NCI-H748 (cell line): ENCODE results near the gene UBE2L5.
"Not testable (repeated sequence)": the region's sequence is repeated elsewhere in the genome, so short reads cannot be mapped to it uniquely, and the experiment has no call there.

ENCODE experiments used
- DNase-seq: peaks from one replicate; lab custom pipeline; 2025; ENCODE audit not compliant: unreplicated experiment; lab: John Stamatoyannopoulos, UW

The UBE2L5 gene

DNA sequence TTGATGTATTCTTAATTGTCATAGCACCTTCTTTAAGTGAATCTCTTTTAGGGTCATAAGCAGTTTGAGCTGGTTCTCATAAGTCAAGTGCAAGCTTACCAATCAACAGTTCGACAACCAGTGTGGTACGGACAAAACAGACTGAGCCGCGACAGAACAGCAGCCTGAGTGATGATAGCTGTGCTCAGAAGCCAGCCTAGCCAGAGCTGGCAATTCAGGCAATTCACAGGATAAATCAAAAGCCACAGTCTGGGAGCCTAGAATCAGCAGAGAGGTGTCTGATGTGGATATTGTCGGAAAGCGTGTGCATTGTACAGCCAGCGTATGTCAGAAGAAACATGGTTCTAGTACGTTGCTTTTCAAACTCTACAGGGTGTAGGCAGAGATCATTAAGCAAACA is 14.9 kb downstream of the UBE2L5 start:
- DNase-seq: no peak

DNA sequence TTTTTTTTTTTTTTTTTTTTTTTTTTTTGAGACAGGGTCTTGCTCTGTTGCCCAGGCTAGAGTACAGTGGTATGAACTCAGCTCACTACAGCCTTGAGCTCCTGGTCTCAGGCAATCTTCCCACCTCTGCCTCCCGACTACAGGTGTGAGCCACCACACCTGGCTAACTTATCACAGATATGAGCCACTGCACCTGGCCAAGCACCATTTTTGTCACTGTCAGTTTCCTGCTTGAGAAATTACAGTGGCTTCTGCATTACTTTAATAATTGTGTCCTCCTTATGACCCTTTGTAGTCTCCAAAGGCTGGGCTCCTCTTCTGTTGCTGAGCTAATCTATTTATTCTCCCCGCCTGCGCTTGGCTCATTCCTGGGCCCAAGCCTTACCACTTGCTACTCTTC is 16.0 kb downstream of the UBE2L5 start:
- no peak for DNase-seq

DNA sequence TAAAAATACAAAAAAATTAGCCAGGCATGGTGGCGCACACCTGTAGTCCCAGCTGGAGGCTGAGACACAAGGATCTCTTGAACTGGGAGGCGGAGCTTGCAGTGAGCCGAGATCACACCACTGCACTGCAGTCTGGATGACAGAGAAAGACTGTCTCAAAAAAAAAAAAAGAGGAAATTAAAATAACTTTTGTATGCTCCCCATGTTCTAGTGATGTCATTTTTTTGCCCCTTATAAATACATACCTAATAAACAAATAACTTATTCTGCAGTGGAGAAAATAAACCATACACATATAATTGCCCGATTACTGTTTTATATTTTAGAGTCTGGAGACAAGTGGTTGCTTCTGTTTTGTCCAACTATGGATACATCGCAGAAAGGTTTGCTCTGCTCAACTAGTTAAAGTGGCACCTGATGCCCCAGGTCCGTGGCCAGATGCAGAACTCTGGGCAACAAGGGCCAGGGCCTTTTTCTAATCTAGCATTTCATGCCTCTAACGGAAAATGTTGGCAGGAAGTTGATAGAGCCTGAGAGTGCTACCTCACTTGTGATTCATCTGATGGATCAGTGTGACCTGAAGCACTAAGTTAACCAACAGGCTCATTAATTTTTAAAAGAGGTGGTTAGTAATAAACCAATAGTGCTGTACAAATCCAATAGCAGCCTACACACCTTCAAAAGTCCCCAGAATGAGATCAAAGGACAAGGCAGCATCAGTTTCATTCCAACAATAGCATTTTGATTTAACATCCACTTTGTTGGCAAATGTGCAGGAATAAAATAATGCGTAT is 18.8 kb downstream of the UBE2L5 start:
- DNase-seq: no peak

DNA sequence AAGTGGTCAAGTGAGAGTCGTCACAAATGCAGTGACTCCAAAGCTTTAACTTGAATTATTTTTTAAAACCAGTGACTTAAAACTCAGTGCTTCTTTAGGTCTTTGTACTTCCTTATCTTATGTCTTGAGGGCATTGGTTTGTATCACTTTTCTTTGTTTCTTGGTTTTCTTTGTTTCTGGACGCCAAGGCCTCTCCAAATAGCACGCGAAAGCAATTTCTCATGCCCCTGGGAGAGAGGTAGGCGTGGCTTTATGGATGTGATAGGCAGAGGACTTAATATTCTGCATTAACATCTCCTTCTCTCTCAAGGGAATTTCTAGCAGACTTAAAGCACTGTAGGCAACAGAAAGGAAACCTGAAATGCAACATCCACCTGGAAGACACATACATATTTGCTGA is 20.6 kb downstream of the UBE2L5 start:
- DNase-seq: no peak

DNA sequence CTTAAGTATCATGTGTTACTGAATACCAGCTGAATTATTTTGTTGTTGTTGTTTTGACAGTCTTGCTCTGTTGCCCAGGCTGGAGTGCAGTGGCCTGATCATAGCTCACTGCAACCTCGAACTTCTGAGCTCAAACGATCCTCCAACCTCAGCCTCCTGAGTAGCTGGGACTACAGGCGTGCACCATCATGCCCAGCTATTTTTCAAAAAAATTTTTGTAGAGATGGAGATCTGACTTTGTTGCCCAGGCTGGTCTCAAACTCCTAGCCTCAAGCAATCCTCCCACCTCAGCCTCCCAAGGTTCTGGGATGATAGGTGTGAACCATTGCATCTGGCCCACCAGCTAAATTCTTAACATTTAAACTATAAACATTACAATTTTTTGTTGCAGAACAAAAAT is 21.2 kb downstream of the UBE2L5 start:
- not testable (repeated sequence) for DNase-seq

DNA sequence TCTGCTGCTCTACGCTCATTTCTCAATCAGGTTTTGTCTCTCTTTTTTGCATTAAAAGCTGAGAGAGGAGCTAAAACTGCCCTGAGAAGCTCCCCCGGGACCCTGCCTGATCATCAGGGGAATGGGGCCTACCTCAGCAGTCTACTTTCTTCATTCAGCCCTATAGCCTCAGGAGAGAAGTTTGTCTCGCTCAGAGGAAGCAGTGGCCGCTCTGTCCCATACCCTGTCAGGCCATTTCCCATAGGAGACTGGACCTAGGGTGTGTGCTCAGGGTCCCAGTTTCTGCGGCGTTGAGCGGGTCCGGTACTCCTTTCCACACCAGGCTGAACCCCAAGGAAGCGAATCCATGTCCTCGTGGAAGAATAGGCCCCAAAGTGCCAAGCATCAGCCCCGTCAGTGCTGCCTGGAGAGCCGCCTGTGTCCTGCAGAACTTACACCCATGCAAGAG is 21.7 kb downstream of the UBE2L5 start:
- no peak for DNase-seq

DNA sequence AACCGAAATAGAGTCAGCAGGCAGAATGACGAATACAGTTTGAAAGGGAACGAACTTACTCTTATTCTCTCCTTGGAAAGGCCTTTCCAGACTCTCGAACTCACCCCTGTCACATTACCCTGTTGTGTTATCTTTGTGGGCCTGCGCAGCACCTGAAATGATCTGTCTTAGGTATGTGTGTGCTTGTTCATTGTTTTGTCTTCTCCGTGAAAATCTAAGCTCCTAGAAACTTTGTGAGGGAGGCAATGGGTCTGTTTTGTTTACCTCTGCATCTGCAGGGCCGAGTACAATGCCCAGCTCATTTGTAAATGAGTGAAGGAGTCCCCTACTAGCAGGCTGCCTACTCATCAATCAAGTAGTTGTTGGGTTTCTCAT is 23.8 kb downstream of the UBE2L5 start:
- DNase-seq: no peak

DNA sequence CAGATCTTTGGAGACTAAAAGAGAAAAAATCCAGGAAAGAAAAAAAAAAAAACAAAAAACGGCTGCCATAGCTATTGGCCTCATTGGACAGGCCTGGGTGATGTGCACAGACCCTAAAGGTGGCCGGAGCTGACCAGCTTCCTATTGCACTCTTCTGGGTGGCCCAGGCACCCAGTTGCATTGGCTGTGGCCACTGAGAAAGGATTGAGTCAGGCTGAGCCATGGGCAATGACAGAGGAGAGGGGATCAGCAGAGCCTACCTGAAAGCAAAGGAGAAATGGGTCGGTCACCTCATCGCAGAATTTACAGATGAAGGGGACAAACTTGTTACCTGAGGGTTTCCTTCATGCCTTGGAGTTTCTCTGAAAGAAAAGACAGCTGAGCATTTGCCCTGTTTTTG is 26.1 kb downstream of the UBE2L5 start:
- DNase-seq: no peak

DNA sequence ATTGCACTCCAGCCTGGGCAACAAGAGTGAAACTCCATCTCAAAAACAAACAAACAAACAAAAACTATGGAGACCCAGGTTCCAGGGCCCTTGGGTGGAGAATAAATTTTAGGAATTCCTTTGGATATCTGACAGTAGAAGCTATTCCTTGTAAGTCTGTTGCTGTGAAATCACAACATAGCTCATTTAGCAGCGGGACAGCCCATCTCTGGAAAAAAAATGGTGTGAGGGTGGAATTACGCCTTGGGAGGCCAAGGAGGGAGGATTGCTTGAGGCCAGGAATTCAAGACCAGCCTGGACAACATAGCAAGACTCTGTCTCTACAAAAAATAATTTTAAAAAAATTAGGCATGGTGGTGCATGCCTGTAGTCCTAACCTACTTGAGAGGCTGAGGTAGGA is 27.8 kb downstream of the UBE2L5 start:
- DNase-seq: no peak

DNA sequence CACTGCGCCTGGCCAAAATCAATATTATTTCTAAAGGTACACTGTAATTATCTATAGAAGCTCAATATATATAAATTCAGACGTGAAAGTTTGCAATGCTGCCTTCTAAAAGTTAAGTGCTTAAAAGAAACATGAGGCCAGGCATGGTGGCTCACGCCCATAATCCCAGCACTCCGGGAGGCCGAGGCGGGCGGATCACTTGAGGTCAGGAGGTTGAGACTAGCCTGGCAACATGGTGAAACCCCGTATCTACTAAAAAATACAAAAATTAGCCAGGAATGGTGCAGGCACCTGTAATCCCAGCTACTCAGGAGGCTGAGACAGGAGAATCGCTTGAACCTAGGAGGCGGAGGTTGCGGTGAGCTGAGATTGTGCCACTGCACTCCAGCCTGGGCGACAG is 29.2 kb downstream of the UBE2L5 start:
- DNase-seq: not testable (repeated sequence)

DNA sequence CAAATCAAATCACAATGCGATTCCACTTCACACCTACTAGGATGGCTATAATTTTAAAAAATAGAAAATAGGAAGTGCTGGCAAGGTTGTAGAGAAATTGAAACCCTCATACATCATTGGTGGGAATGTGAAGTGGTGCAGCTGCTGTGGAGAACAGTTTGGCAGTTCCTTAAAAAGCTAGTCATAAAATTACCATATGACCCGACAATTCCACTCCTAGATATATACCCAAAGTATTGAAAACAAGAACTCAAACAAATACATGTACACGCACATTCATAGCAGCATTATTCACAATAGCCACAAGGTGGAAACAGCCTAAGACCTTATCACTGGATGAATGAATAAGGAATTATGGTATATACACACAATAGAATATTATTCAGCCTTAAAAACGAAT is 31.4 kb downstream of the UBE2L5 start:
- no peak for DNase-seq

DNA sequence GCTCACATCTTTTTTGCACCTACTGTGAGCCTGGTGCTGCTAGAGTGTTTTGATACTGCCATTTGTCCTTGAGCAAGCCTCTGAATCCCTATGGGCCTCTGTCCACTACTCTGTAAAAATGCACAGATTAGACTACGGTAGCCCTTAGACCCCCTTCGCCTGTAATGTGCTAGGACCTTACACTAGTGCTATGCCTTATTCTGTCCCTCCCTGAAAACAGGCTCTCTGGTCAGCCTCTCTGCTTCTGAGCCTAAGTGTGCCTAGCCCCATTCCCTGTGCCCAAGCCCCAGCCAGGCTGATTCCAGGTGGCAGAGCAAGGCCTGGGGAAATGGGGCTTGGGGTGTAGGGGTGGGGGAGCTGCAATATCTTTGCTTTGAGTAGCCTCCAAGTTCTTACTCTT is 32.7 kb downstream of the UBE2L5 start:
- DNase-seq: no peak

DNA sequence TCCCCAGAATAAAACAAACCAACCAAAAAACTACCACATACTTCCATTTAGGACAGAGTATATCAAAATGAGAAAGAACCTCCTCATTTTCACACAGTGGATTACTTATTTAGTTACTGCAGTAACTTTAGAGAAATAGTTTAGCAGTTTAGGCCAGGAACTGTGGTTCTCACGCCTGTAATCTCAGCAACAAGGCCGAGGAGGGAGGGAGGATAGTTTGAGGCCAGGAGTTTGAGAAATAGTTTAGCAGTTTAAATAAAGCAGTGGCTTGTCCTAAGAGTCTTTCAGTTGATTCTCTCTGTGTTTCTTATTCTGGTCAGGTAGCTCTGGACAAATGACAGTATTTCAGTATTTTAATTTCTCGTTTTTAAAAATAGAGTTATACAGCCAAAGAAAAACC is 34.0 kb downstream of the UBE2L5 start:
- no peak for DNase-seq

DNA sequence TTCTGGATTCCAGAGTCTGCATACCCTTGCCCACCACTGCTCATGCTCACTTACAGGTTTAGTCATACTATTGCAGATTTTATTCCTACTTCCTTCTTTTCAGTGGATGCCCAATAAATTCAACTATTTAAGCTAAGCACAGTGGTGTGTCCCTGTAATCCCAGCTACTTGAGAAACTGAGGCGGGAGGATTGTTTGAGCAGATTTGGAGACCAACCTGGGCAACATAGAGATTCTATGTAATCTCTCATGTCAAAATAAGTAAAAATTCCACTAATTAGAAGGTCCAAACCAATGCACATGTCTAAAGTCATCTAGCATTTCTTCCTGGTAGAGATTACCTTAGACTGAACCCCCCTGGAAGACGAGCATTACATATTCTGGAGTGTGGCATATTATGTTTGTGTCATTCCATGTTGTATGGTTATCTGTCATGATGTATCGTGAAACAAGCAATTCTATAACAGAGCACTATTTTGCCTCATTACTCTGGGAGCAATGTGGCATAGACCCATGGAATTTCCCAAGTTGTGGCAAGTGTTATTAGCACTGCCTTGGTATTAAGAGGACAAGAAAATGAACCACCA is 35.1 kb downstream of the UBE2L5 start:
- no peak for DNase-seq

DNA sequence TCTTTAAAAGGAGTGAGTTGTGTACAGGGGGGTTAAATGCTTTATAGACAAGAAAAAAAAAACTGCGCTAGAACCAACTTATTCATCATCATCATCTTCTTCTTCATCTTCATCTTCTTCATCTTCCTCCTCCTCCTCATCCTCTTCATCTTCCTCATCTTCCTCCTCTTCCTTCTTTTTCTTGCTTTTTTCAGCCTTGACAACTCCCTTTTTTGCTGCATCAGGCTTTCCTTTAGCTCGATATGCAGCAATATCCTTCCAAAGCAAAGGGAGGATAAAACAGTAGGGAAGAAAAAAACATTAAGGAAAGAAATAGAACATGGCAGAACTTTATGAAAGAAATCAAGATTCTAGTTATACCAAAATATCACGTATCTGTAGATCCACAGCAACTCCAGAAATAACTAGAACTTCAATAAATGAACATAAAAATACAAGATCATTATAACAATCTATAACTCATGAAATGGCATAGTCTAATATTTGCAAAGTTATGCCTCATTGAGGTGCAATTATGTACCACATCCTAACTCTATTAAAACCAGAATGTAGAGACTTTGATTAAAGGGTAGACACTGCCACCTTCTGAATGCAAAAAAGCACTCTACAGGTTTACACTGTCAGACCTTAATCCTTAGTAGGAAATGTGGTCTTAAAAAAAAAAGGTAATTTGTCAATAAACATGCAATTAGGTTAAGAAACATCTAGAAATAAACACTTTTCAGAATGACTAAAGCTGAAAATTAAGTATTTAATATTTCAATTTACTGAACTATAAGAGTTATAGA is 39.2 kb downstream of the UBE2L5 start:
- peak; percentile 50 for DNase-seq

DNA sequence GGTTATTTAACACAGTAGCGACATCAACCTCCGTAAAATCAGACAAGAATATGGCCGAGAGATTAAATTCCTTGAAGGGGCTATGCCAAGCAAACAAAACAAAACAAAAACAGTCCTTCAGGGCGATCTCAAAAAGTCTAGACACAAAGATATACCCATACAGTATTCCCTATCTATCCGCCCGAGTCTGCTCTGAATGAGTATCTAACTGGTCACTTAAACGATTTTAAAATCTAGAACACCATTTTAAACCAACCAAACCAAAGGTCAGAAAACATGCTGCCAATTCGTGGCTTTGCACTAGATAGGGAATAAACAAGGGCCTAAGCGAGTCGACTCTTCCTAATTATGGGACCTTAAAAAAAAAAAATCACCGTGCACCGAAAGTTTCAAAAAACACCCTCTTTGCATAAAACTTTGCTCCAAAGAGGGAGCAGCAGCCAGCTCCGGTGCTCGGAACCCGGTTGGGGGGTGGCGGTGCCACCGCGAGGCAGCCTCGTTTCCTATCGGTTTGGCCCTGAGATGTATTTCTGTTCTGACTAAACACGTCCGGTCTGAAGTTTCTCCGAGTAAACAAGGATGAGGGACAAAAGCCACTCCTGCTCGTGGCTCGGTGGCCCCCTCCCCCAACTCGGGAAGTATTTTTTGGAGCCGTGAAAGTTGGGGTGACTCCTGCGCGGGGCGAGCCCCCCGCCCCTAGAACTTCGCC is 41.6 kb downstream of the UBE2L5 start:
- DNase-seq: peak; percentile 87

DNA sequence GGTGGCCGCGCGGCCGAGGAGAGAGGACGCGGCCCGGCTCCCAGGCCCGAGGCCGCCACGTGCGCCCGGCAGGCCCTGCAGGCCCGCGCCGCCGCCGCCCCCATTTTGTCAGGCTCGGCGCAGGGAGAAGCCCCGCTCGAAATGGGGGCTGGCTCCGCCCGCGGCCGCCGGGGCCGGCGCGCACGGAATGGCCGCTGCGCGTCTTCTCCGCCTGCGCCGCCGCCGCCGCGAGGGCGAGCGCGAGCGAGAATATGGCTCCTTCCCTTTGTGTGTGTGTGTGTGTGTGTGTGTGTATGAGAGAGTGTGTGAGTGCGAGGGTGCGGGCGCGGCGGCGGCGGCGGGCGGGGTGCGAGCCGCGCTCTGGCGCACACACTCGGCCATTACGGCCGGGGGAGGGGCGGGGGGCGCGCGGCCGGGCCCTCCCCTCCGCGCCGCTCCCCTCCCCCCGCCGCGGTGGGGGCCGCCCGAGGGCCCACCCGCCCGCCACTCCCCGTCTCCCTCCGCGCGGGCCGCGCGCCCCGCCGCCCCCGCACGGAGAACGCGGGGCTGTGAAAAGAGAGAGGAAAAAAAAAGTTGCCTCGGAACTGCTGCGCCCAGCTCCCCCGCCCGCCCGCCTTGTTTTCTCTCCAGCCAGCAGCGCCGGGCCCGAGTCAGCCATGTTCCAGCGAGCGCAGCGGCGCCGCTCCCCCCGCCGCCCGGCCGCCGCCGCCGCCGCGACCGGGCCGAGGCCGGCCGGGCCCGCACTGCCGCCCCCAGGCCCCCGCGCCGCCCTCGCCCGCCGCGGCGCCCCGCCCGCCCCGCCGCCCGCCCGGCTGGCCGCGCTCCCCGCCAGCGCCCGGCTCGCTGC is 42.4 kb downstream of the UBE2L5 start:
- peak; percentile 98 for DNase-seq

DNA sequence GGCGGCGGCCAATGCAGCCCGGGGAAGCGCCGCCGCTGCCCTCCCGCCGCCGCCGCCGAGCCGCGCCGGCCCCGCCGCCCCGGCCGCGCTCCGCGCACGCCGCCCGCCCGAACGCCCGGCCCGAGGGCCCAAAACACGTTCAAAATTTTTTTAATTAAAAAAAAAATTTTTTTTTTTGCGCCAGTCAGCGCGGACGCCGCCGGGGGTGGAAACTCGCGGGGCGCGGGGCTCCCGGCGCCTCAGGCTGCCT is 43.0 kb downstream of the UBE2L5 start:
- no peak for DNase-seq

DNA sequence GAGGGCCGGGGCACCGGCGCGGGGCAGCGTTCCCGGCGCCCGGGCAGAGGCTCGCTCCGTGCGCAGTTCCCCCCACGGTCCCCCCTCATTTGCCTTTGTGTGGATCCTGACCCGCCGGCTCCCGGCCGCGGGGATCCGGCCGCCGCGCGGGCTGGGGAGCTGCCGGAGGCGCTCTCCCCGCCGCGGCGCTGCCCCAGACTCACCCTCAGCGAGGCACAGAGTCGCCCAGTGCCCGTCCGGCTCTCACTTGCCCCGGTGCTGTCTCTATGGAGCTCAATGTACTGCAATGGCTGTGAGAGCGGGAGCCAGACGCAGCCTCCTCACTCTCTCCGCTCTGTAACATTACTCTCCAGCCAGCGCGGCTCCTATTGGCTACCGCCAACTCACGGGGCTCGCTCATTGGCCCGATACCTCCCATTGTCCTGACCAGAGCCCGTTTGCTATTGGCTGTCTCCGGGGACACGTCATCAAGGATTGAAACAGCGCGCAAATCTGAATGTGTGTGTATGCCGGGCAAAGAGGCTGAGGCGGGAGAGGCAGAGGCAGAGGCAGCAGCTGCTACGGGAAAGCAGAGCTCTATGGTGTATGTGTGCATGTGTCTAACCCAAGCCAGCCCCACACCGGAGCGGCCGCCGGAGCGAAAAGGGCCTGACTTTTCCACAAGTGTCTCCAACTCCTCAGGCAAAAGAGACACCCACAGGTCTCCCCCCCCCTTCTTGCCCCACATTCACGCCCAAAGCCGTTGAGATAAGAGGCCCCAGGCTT is 43.5 kb downstream of the UBE2L5 start, which contains the start of gene HMGB1:
TSS of gene HMGB1 (minus strand) at position 344 of the 765 bp plus-strand sequence. CDS start 2,256 bp downstream, outside the sequence.
- peak; percentile 100 for DNase-seq

DNA sequence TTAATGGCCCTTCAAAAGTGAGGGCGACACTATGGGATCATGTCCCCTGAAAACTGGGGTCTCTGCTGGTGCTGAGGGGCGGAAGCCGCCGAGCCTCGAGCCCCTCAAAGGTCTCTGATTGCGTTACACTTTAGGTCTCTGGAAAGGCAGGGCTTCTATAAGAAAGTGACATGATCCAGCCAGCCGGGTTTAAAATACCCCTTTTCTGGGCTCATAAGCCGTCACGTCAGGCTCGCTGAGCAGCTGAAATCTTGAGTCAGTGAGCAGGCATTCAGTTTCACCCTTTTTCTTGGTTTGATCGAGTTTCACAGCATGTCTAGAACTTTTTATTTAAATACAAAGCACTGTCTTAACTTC is 44.0 kb downstream of the UBE2L5 start:
- DNase-seq: peak; percentile 72
